Calu3 (cell line): ENCODE measurements around the gene TBXT. TPM values are rescaled to one million over a fixed set of nuclear protein-coding genes. Genes with fewer than 3 reads are reported as not detected.

ENCODE experiments used
- BruUV-seq: library from RNA; stranded (reverse); fragments of 400-500 nt; replicated peaks from 2 replicates; lab custom pipeline; 2021; lab: Mats Ljungman, UMichigan
- CTCF ChIA-PET: fragments of 300-600 bp; sonication (Branson Sonifier 250); formaldehyde crosslinking; loops from one replicate; lab custom pipeline; 2022; ENCODE audit warnings: antibody characterized with exemption; lab: Charles Lee
- DNase-seq: peaks from one replicate; pipeline ENCODE4 v3.0.0; 2022
- H3K27ac Mint-ChIP-seq: one replicate; pipeline ENCODE4 v1.8.0; 2022; ENCODE audit warnings: mixed read lengths; ENCODE audit not compliant: unreplicated experiment
- H3K27me3 Mint-ChIP-seq: one replicate; pipeline ENCODE4 v1.8.0; 2022; ENCODE audit warnings: mixed read lengths; ENCODE audit not compliant: unreplicated experiment
- H3K36me3 Mint-ChIP-seq: one replicate; pipeline ENCODE4 v1.8.0; 2022; ENCODE audit warnings: mild to moderate bottlenecking, moderate library complexity, mixed read lengths; ENCODE audit not compliant: insufficient read depth, unreplicated experiment
- H3K4me1 Mint-ChIP-seq: one replicate; pipeline ENCODE4 v1.8.0; 2022; ENCODE audit warnings: mild to moderate bottlenecking, low read depth, mixed read lengths; ENCODE audit not compliant: unreplicated experiment
- H3K4me3 Mint-ChIP-seq: one replicate; pipeline ENCODE4 v1.8.0; 2022; ENCODE audit warnings: mild to moderate bottlenecking, low read depth, moderate library complexity, mixed read lengths; ENCODE audit not compliant: unreplicated experiment
- H3K9me3 Mint-ChIP-seq: one replicate; pipeline ENCODE4 v1.8.0; 2022; ENCODE audit warnings: low read depth, mixed read lengths; ENCODE audit not compliant: unreplicated experiment
- intact Hi-C: fragments of 100-400 bp; cut with micrococcal nuclease; formaldehyde crosslinking; loops from one replicate; pipeline ENCODE4 v1.10.0; 2022; ENCODE audit not compliant: unreplicated experiment
- total RNA-seq: library from RNA; stranded (reverse); gene quantifications from 2 replicates; pipeline ENCODE4 v1.2.3, GENCODE V29; 2022
- TF ChIP-seq, protein P1 (sequence below): fragments of 200-600 bp; IDR thresholded peaks from one replicate; pipeline ENCODE4 v1.8.0; 2022; ENCODE audit warnings: antibody characterized with exemption; ENCODE audit not compliant: unreplicated experiment

The TBXT gene
- total RNA-seq, 1 experiment from 2014 or later: not detected

DNA sequence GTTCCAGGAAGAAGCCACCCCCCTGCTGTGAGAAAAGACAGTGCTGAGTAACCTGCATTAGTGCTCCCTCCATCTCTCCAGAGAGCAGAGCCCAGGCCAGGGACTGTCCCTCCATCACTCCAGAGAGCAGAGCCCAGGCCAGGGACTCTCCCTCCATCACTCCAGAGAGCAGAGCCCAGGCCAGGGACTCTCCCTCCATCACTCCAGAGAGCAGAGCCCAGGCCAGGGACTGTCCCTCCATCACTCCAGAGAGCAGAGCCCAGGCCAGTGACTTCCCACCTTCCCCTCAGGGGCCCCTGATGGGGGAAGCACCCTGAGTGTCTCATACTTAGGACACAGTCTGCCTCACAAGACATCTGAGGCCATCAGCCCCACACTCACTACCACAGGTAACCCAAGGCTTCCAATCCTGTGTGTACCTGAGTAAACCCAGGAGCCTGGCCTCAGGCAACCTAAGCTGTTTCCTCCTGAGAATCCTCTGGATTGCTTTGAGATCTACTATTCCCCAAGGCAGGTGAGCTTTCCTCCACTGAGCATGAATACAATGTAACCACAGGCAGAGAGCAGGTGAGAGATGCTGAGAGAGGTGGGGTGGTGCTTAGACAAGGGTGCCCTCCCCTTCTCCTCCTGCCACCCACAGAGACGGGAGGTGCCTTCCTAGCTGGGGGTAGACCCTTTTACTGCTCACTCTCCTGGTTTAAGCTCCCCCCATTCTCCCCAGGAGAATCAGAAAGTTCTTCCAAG lies 4.9 kb downstream of the TBXT start:
- no peak overlapping the region for H3K27ac Mint-ChIP-seq
- H3K4me3 Mint-ChIP-seq: no peak overlapping the region
- no peak for DNase-seq
- intact Hi-C loops: no loop called here
- no peaks in the 10 kb centered on the region for H3K36me3 Mint-ChIP-seq
- H3K4me1 Mint-ChIP-seq: no peaks in the 10 kb centered on the region
- no peaks in the 10 kb centered on the region for H3K9me3 Mint-ChIP-seq
- CTCF ChIA-PET: no interaction called here
- TF ChIP-seq, protein P1, sequence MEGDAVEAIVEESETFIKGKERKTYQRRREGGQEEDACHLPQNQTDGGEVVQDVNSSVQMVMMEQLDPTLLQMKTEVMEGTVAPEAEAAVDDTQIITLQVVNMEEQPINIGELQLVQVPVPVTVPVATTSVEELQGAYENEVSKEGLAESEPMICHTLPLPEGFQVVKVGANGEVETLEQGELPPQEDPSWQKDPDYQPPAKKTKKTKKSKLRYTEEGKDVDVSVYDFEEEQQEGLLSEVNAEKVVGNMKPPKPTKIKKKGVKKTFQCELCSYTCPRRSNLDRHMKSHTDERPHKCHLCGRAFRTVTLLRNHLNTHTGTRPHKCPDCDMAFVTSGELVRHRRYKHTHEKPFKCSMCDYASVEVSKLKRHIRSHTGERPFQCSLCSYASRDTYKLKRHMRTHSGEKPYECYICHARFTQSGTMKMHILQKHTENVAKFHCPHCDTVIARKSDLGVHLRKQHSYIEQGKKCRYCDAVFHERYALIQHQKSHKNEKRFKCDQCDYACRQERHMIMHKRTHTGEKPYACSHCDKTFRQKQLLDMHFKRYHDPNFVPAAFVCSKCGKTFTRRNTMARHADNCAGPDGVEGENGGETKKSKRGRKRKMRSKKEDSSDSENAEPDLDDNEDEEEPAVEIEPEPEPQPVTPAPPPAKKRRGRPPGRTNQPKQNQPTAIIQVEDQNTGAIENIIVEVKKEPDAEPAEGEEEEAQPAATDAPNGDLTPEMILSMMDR: no peak
- peaks cover 81% of the 10 kb centered on the region for H3K27me3 Mint-ChIP-seq
- no TSS peak for BruUV-seq

DNA sequence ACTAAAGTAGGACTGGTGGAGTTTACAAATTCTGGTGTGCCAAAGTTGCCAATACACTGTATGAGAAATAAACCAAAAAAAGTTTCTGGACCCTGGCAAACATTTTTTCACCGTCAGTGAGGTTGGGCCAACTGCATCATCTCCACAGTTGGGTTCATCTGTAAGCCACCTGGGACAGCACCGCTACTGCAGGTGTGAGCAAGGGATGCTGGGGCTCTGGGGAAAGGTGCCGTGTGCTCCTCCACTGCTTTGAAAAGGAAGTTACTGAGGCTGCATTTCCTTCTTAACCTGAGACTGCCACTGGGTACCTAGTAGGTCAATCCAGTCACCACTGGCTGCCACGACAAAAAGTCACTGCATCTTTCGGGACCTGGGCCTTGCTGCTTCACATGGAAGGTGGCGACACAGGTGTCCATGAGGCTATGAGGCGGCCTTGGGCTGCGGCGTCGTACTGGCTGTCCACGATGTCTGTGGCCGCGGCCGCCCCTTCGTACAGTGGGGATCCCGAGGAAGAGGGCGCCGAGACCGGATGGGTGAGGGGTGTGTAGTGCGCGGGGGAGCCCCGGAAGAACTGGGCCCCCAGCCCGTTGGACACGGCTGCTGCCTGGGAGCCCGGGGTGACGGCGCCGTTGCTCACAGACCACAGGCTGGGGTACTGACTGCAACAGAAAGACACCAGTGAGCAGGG lies 9.6 kb downstream of the TBXT start:
- Mint-ChIP-seq H3K36me3 (no peaks in the 10 kb centered on the region), H3K4me1 (no peaks in the 10 kb centered on the region), H3K4me3 (no peak overlapping the region), H3K9me3 (no peaks in the 10 kb centered on the region), H3K27me3 (peaks cover 35% of the 10 kb centered on the region), H3K27ac (no peak overlapping the region)
- DNase-seq: no peak
- no TSS peak for BruUV-seq
- intact Hi-C loops: loop anchor here (1.0 to 2.0 kb wide), 2 partner anchors 119 to 243 kb away; no protein-coding TSS in a partner anchor
- TF ChIP-seq, protein P1: no peak
- CTCF ChIA-PET: interaction anchor here (1.2 to 1.5 kb wide), 2 partner anchors 77 to 242 kb away, joined by 3 to 20 read pairs; no protein-coding TSS in a partner anchor

DNA sequence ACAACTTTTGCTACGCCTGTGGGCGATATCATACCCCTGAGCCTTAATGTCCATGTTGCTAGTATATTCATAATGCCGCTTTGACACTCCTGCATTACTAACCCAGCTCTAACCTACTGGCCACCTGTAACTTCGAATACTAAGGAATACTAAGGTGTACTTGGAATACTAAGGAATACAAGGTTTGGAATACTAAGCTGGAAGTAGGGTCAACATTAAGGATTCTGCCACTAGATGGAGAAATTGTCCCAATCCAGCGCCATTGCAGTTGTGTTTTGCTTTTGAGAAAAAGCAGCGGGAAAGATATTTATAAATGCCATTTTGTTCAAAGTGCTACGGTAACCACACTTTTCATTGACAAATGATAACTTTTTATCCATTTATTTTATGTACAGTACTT lies 10.7 kb downstream of the TBXT start:
- H3K36me3 Mint-ChIP-seq: no peaks in the 10 kb centered on the region
- peaks cover 32% of the 10 kb centered on the region for H3K27me3 Mint-ChIP-seq
- no peak overlapping the region for H3K4me3 Mint-ChIP-seq
- no peak for DNase-seq
- CTCF ChIA-PET: interaction anchor here (0.5 to 1.9 kb wide), 6 partner anchors 17 to 243 kb away, joined by 3 to 20 read pairs (median 4); no protein-coding TSS in a partner anchor
- H3K9me3 Mint-ChIP-seq: no peaks in the 10 kb centered on the region
- no peak overlapping the region for H3K27ac Mint-ChIP-seq
- no peaks in the 10 kb centered on the region for H3K4me1 Mint-ChIP-seq
- BruUV-seq: no TSS peak
- intact Hi-C loops: loop anchor here (1.0 to 2.0 kb wide), 2 partner anchors 120 to 244 kb away; no protein-coding TSS in a partner anchor
- TF ChIP-seq, protein P1: no peak

DNA sequence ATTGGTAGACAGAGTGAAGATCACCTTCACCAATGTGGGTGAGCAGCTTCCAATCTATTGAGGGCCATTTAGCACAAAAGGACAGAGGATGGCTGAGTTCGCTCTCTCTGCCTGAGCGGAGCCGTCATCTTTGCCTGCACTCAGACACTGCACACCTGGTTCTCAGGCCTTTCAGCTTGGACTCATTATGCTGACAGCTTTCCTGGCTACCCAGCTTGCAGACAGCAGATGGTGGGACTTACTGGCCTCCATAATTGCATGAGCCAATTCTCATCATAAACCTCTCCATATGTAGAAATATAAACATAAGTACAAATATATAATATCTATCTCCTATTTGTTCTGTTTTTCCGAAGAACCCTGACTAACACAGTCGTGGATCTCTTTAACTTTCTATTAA lies 13.7 kb downstream of the TBXT start:
- no peaks in the 10 kb centered on the region for H3K9me3 Mint-ChIP-seq
- intact Hi-C loops: no loop called here
- CTCF ChIA-PET: no interaction called here

More for the DNA sequence above, 13.7 kb downstream of the TBXT start:
- TF ChIP-seq, protein P1: no peak
- Mint-ChIP-seq H3K4me3 (no peak overlapping the region), H3K27ac (no peak overlapping the region), H3K4me1 (no peaks in the 10 kb centered on the region), H3K27me3 (peaks cover 13% of the 10 kb centered on the region), H3K36me3 (no peaks in the 10 kb centered on the region)
- no peak for DNase-seq
- no TSS peak for BruUV-seq
